ENCODE data around the gene OCA2. TPM values are rescaled to one million over a fixed set of nuclear protein-coding genes. Genes with fewer than 3 reads are reported as not detected.

OCA2 gene
- total RNA-seq, 1 experiment from 2014 or later: not detected

- no peaks in the 10 kb centered on the region for H3K9me3 ChIP-seq
These were observed 23.5 kb downstream of the OCA2 start for GRCh38 chr15:28075573-28075972.

DNA sequence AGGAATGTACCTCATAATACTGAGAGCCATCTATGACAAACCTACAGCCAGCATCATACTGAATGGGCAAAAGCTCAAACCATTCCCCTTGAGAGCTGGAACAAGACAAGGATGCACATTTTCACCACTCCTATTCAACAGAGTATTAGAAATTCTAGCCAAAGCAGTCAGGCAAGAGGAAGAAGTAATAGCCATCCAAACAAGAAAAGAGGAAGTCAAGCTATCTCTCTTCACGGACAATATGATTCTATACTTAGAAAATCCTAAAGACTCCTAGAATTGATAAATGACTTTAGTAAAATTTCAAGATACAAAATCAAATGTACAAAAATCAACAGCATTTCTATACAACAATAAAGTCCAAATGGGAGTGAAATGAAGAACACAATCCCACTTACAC, 30.2 kb downstream of the OCA2 start:
- no peak overlapping the region for H3K4me3 ChIP-seq
- no peaks in the 10 kb centered on the region for H3K27me3 ChIP-seq
- DNase-seq: no peak
- no peaks in the 10 kb centered on the region for H3K36me3 ChIP-seq
- no peaks in the 10 kb centered on the region for H3K9me3 ChIP-seq

More at GRCh38 chr15:28075573-28075972, 23.5 kb downstream of the OCA2 start:
- H3K27me3 ChIP-seq: no peaks in the 10 kb centered on the region
- no peak for DNase-seq
- no peak overlapping the region for H3K4me3 ChIP-seq
- no peaks in the 10 kb centered on the region for H3K36me3 ChIP-seq

GRCh38 chr15:28066231-28066630, 32.9 kb downstream of the OCA2 start:
- no peaks in the 10 kb centered on the region for H3K36me3 ChIP-seq
- H3K4me3 ChIP-seq: no peak overlapping the region
- no peaks in the 10 kb centered on the region for H3K27me3 ChIP-seq
- DNase-seq: no peak
- H3K9me3 ChIP-seq: no peaks in the 10 kb centered on the region

- Histone ChIP-seq H3K4me3 (no peak overlapping the region), H3K9me3 (no peaks in the 10 kb centered on the region), H3K27me3 (no peaks in the 10 kb centered on the region), H3K36me3 (no peaks in the 10 kb centered on the region)
- no peak for DNase-seq
These were observed 39.1 kb downstream of the OCA2 start for GRCh38 chr15:28060005-28060404.

DNA sequence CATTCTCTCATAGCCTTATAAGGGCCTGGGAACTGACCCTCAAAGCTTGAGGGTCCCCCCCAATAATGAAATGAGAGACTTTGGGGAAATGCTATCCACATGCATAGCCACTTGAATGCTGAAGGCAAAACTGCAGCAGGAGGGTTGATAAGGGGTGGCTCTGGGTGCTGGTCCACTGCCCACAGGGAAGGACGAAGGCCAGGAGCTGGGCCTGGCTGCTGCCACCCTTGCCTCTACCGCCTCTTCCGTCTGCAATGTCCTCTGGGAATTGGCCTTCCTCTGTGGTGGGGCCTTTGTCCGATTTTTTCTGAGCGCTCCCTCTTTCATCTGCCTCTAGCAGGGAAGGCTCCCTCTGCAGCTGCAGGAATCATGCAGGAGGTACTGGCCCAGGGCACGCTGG, 41.0 kb downstream of the OCA2 start:
- DNase-seq: no peak
- H3K27me3 ChIP-seq: no peaks in the 10 kb centered on the region
- no peak overlapping the region for H3K4me3 ChIP-seq

GRCh38 chr15:28051955-28052633, 47.0 kb downstream of the OCA2 start:
- Histone ChIP-seq H3K9me3 (no peaks in the 10 kb centered on the region), H3K36me3 (no peaks in the 10 kb centered on the region), H3K4me3 (no peak overlapping the region), H3K27me3 (no peaks in the 10 kb centered on the region; the same call in 1 of the 2 replicates)
- DNase-seq: no peak

More for the DNA sequence above, 41.0 kb downstream of the OCA2 start:
- Histone ChIP-seq H3K9me3 (no peaks in the 10 kb centered on the region), H3K36me3 (no peaks in the 10 kb centered on the region)

- no peaks in the 10 kb centered on the region for H3K9me3 ChIP-seq
- no peaks in the 10 kb centered on the region; the same call in 1 of the 2 replicates for H3K27me3 ChIP-seq
- DNase-seq: no peak
- no peak overlapping the region for H3K4me3 ChIP-seq
- no peaks in the 10 kb centered on the region for H3K36me3 ChIP-seq
These were observed 49.5 kb downstream of the OCA2 start for GRCh38 chr15:28049581-28049980.

- Histone ChIP-seq H3K36me3 (no peaks in the 10 kb centered on the region), H3K9me3 (no peaks in the 10 kb centered on the region), H3K4me3 (no peak overlapping the region), H3K27me3 (no peaks in the 10 kb centered on the region; the same call in 1 of the 2 replicates)
- DNase-seq: no peak
These were observed 51.8 kb downstream of the OCA2 start for GRCh38 chr15:28047277-28047676.

DNA sequence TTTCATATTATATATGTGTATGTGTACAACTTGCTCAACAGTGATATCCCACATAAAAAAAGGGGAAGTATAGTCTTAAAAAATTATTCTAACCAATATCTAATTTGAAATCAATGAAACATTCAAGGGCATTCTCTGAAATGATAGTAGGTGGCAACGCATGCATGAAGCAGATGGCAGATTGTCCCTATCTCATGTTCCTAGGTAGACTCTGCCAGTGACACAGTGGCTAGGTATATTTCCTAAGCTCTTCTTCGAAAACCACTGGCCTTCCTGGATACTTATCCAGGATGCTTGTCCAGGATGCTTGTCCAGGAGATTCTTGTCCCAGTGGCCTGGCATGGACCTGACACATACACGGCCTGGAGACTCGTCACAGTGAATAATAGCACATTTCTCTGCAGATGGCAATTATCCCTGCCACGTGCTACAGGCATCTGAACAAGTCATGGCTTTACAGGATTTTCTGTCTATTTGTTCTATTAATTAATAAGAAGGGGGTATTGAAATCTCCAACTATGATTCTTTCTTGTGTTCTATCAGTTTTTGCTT, 54.9 kb downstream of the OCA2 start:
- Histone ChIP-seq H3K9me3 (no peaks in the 10 kb centered on the region), H3K27me3 (no peaks in the 10 kb centered on the region; the same call in 1 of the 2 replicates), H3K4me3 (no peak overlapping the region), H3K36me3 (no peaks in the 10 kb centered on the region)
- no peak for DNase-seq

DNA sequence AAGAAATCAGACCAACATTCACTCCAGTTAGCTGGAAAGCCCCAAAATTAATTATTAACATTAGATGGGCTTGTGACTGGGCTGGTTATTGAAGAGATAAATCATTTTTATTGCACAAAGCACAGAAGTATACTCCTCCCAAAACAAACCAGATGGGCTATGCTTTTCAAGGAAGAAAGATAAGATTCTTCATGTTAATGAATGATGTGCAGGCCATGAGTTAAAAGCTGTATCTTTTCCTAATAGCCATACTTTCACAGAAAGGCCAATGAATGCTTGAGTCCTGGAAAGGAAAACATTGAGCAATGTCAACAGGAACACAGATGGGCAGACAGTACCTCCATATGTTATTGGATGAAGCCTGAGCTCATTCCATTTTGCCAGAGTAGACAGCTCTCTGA, 55.4 kb downstream of the OCA2 start:
- Histone ChIP-seq H3K36me3 (no peaks in the 10 kb centered on the region), H3K9me3 (no peaks in the 10 kb centered on the region), H3K27me3 (no peaks in the 10 kb centered on the region), H3K4me3 (no peak overlapping the region)
- no peak for DNase-seq

GRCh38 chr15:28037969-28038590, 61.0 kb downstream of the OCA2 start:
- H3K4me3 ChIP-seq: no peak overlapping the region
- H3K9me3 ChIP-seq: no peaks in the 10 kb centered on the region
- no peaks in the 10 kb centered on the region for H3K27me3 ChIP-seq
- DNase-seq: peak; percentile 25
- no peaks in the 10 kb centered on the region for H3K36me3 ChIP-seq

- no peak for DNase-seq
- H3K27me3 ChIP-seq: no peaks in the 10 kb centered on the region
- no peaks in the 10 kb centered on the region for H3K9me3 ChIP-seq
- H3K36me3 ChIP-seq: no peaks in the 10 kb centered on the region
- no peak overlapping the region for H3K4me3 ChIP-seq
These were observed 65.7 kb downstream of the OCA2 start for GRCh38 chr15:28033443-28033842.

DNA sequence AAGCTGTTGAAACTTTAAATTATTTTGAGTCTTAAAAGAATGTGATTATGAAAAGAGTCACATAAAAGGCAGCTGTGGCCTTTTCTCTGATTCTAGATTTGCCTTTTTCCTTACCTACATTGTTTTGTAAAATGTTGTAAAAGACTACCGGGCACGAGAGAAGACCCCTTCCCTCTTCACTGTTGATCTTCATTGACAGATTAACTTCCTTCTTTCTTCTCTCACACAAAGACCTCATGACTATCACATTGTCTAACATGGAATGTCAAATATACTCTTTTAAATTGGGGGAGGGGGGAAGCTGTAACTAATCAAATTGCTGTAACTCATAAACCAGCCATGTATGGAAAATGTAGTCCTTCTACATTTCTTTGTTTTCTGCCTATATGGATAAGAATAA, 68.3 kb downstream of the OCA2 start:
- Histone ChIP-seq H3K27me3 (no peaks in the 10 kb centered on the region), H3K9me3 (no peaks in the 10 kb centered on the region), H3K36me3 (no peaks in the 10 kb centered on the region), H3K4me3 (no peak overlapping the region)
- no peak for DNase-seq

DNA sequence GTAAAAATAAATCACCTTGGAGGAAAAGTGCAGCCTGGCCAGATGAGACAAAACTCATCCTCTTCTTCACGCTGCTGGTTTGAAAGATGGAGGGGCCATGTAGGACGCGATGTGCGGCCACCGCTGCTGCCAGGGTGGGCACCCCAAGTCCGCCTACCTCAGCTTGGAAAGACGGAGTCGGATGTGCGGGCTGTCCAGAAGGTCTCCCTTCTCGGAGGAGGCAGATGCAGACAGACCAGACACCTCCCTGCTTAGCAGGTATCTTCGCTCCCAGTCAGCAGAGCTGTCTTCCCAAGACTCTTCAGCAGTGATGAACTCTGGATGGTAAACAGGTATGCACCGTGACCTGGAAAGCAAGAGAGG, 71.4 kb downstream of the OCA2 start:
- Histone ChIP-seq H3K36me3 (no peaks in the 10 kb centered on the region), H3K4me3 (no peak overlapping the region), H3K9me3 (no peaks in the 10 kb centered on the region), H3K27me3 (no peaks in the 10 kb centered on the region)
- DNase-seq: no peak

DNA sequence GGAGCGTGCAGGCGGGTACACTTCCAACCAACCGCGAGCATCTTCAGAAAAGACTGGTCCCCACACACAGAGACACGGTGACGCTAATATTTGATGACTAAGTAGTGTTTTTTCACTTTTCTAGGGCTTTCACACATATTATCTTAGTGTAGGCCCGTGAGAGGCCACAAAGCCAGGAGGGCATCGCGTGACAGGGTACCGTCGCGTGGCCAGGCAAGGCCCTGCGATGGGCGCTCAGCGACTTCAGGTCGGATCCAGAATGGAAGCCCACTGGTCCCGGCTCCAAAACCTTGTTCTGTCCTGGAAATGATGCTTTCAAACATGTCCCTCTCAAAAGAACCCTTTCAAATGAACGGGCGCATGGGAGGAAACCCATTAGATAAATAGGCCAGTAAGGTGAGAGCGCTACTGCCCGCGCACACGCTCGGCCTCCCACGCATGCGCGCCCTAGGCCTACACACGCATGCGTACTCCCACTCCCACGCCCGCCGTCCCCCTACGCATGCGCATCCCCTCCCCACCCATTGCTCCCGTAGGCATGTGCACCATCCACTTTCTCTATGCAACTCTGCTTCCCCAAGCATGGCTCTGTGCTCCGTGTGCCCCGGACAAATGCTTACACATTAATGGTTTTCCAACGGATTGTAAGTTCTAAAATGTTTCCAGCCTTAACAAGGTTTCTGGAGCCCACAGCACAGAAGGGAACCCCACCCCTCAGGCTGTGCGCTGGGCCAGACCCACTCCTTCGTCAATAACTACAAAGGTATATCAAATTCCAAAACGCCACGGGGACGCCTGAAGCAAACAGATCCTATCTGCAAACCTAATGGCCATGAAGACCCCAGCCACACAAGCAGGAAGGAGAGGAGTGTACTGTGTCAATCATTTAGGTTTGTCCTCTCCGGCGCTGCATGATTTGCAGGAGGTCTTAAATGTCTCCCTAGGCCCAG, 72.1 kb downstream of the OCA2 start:
- no peak for DNase-seq
- H3K27me3 ChIP-seq: no peaks in the 10 kb centered on the region
- no peaks in the 10 kb centered on the region for H3K9me3 ChIP-seq
- H3K36me3 ChIP-seq: no peaks in the 10 kb centered on the region
- H3K4me3 ChIP-seq: no peak overlapping the region

DNA sequence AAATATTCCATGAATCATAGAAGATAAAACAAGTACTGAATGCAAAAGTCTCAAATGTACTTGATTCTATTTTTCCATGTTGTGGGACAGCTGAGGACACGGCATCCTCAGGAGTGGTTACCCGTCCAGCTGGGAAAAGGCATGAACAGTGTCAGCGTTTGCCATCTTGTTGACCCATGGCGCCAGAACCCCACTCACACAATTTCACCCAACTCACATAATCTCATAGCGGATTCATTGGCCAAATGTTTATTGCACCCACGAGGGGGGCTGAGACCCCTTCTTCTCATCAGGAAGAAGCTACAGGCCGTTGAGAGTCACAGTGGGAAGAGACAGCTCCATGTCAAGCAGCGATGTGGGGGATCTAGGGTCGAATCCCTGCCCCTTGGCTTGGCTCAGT, 72.9 kb downstream of the OCA2 start:
- Histone ChIP-seq H3K36me3 (no peaks in the 10 kb centered on the region), H3K9me3 (no peaks in the 10 kb centered on the region), H3K27me3 (no peaks in the 10 kb centered on the region), H3K4me3 (no peak overlapping the region)
- no peak for DNase-seq

- Histone ChIP-seq H3K36me3 (no peaks in the 10 kb centered on the region), H3K4me3 (no peak overlapping the region), H3K9me3 (no peaks in the 10 kb centered on the region), H3K27me3 (no peaks in the 10 kb centered on the region)
- no peak for DNase-seq
These were observed 73.7 kb downstream of the OCA2 start for GRCh38 chr15:28025413-28025812.
